NCI-H82 (cell line): ENCODE results near the gene KIRREL3.

Experiments used
- DNase-seq: peaks from one replicate; lab custom pipeline; 2025; lab: John Stamatoyannopoulos, UW

Gene KIRREL3

DNA sequence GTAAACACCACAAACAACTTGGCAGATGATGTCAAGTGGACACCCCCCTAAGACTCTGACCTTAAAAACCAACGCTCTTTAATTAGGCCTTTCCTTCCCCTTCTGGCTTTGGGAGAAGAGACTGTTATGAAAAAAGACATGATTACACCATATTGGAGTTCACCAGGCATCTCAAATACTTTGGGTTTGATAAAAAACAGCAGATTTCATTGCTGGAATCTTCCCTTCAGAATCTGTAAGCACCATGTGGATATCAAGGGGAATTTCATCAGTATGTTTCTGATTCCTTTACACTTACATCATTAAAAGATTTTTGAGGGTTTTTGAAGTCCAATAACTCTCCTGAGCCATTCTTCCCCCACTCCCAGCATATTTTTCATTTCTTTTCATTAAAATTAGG is 85.6 kb downstream of the KIRREL3 start:
- DNase-seq: no peak

DNA sequence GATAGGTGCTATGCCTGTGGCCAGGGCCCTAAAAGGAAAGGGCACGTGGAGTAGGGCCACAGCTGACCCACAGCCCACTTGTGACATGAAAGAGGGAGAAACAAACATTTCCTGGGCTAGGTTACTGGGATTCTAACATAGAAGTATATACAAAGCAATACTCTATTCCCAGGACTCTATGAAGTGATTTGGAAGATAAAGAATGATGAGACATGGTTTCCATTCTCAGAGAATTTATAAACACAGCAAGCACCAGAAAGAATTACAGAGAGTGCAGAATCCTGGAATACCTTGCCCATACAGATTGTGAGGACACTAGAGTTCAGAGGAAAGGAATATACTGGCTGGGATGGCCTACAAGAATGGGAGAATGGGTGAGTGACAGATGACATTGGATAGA is 86.4 kb downstream of the KIRREL3 start:
- DNase-seq: no peak

DNA sequence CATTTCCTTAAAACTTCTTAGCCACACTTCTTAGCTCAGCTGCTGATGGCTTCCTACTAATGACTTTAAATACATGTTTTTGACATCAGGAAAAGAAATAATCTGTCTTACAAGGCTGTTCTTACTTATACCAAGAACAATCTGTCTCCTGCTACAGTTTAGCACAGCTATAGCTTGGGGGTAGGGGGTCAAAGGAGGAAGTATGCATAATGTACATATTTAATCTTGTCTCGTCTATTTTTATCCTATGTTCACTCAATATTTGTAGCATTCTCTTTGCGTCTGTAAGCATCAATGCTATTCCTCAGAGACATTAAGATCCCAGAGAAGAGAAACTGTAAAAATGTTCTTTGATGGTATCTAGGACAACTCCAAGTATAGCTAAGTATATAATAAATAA is 96.0 kb downstream of the KIRREL3 start:
- DNase-seq: no peak

DNA sequence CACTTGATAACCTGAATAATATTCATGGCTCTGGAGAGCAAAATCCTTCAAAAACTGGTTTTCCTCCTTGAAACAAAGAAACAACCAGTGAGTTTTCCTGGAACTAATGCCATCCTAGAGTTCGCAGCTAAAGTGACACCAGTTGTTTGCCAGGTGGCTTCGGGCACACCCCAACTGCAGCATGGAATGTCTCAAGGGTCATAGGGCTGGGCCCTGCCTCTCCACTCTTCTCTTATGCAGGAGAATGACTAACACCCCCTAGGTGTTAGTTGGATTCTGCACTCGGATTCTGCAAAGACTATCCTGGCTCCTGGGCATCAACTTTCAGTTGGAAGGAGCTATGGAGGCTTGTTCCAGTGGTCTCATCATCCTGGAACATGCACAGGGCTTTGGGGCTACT is 98.8 kb downstream of the KIRREL3 start:
- no peak for DNase-seq

DNA sequence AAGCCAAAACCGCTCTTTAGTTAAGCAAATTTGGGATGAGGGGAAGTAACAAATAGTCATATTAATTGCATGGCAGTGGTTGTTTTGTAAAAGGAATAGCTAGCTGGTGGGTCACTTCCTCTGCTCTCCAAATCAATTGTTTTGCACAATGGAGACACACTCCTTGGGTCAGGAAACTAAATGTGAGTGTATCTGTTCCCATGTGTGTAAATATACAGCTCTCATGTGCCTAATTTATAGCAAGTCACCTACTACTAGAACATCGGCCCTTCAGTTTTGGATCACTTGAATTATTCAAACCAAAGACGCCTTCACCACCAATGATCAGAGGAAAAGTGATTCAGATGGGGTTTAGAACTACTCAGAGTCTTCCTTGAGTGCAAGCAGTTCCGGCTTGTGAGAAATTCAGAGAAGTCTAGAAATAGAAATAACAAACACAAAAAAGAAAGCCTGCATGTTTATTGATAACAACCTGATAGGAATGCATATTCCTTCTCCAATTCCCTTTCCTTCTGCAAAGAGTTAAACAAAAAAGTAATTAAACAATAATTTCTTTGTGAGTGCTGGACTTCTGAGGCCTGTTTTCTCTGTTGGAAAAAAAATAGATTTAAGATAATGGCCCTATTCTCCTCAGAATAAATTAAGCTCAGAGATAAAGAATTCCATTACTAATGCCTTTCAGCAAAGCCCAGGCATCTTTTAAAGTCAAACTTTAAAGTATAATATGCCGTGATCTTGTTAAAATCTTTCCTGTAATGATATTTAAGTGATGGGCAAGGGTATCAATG is 100.4 kb downstream of the KIRREL3 start:
- DNase-seq: no peak

DNA sequence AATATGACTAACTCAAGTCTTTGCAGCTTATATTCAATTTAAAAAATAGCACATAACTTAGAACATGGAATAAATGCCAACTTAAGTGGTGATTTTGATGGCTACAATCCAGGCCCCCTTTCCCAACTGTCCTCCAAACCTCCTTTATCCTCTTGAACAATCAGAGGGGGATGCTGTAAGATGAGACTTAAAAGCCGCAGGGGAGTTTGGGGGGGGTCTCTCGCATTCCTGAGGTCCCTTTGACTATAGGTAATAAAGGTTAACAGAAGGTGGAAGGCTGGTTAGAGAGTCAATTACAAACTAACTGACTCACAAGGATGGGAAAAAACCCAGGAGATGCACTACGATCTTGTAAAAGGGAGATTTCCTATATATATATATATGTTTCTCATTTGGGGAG is 101.8 kb downstream of the KIRREL3 start:
- no peak for DNase-seq

DNA sequence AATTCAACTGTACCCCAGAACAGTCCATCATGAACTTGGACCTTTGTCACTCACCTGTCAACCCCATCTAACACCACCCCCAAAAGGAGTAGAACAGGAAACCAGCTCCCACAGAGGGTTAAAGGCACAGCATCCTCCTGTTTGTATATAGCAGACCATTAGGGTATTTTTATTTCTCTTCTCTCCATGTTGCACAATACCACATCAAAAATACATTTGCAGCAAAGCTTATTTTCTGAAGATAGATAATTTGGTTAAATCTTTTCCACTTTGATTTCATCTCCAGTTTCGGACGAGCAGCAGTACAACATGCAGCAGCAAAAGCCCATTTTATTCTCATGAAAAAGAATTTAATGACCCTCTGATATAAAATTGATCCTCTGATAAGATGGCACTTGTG is 103.1 kb downstream of the KIRREL3 start:
- no peak for DNase-seq

DNA sequence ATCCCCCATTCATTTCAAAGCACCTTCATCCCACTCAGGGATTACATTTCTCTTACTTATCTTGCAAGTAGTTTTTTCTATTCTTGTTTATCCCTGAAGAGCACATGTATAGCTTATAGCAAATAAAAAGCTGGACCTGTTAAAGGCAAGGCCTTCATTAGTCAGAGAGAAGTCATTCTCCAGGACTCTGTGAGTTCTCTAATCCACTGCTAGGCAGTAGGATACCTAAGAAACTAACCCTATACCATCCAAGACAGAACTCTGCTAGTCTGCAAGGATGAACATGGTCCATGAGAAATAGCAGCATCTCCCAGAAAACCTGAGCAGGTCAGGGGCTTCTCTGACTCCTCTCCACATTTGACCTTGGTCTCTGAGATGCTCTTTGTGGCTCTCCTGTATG is 104.5 kb downstream of the KIRREL3 start:
- no peak for DNase-seq

DNA sequence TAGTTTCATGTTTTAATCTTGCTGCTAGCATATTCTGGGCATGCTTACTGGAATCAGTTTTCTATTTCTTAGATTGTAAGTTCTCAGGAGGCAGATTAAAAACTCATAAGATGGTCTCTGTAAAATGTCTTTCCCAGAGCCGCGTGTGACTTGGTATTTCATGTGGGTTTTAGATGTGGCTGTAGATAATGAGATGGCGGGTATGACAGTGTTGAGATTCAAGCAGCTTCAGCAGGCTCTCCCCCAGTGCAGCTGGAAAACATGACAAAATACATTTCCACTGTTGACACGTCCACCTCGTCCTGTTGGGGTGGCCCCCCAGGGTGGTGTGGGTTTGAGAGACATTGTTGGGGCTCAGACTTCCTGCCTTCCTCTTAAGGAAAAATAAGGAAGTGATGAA is 106.8 kb downstream of the KIRREL3 start:
- no peak for DNase-seq

DNA sequence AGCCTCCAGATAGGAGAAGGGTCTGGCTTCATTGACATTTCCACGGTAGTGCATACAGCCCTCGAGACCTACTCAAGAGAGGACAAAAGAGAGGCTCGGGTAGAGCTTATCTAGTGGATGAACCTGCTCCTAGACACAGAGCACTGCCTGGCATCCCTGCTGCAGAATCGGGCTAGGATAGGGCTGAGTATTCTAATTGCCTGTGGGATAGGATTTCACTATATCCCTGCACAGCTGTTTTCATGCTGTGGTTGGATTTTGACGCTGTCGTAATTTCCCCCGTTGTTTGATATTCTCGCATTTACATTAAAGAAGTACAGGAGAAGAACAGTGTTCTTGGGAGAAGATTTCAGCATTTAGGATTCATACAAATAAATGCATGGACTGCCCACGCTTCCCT is 107.8 kb downstream of the KIRREL3 start:
- peak; percentile 10 for DNase-seq

DNA sequence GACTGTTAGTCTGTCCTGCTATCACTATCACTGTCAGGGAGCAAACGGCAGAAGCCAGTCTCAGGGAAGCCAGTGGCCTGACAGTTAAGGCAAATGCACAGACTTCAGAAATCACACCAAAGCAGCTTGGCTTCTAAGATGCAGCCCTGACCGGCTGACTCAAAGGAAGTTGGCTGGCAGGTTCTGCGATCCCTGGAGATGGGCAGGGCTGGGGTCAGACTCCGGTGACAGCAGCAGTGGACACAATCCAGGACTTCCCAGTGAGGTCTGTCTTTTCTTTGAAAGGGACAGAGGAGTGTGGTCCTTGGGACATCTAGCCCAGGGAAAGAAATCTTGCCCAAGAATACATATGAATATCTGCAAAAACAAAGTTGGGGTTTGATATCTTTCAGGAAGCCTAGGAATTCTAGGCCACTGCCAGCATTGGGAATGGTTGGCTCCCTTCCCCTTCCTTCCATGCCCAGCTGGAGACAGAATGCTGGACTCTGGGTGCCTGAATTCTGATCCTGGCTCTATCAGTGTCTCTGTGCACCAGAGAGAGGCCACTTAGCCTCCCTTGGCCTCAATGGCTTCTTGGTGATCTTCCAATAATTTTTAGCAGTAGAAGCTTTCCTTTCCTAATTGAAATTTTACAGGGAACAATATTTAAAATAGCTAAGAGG is 108.9 kb downstream of the KIRREL3 start:
- DNase-seq: no peak

DNA sequence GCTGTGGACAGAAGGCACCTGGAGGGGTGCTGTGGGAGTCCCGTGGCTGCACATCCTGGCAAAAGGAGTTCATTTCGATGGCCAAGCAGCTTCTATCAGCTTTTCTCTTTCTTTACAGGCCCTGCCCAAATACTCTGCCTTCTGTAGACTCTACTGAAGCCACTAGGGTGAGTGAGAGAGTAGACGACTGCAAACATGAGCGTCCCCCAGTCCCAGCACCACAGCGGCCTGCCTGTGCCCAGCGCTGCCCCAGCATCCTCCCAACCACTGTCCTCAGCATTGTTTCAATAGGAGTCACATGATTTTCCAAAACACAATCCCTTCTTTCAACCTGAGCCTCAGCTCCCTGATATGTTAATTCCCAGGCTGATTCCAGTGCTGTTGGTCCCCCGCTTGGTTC is 110.0 kb downstream of the KIRREL3 start:
- DNase-seq: no peak

DNA sequence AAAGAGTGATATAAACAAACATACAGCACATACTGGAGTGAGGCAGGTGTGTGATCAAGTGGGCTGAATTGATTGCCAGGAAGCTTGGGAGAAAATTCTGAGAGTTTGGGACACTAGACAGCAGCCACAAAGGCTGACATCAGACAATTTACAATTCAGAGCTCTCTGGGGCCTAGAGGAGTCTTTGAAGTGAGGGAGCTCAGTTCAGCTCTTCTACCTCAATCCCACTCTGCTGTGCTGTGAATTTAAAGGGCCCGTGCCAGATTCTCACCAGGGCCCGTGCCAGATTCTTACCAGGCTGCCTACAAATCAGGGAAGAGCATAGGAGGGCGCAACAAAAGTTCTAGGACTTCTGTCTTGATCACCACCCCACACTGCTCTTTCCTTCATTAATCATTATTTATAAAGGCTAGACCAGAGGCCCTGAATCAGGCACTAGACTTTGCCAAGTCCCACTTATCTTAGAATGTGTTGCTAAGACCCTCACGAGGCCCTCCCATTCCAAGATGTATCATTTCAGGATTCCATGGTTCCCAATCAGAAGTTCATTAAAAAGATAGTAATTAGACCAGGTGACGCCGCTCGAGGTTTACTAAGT is 112.4 kb downstream of the KIRREL3 start:
- DNase-seq: no peak

DNA sequence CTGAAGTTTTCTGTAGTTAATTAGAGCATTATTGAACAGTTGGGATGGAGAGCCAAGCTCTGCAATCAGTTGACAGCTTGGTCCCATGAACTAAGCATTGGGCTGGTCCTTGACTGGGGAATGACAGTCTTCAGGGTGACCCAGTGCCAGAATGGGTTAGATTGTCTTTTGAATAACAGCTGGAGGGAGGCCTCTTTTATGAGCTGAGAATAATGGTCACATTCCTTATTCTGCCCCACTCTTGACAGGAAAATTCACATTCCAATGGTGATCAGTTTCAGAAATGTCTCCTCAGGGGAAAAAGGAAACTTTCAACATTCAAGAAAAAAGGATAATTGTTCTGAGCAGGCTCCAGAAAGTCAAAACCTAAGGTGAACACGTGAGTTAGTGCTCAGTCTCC is 113.9 kb downstream of the KIRREL3 start:
- DNase-seq: no peak

DNA sequence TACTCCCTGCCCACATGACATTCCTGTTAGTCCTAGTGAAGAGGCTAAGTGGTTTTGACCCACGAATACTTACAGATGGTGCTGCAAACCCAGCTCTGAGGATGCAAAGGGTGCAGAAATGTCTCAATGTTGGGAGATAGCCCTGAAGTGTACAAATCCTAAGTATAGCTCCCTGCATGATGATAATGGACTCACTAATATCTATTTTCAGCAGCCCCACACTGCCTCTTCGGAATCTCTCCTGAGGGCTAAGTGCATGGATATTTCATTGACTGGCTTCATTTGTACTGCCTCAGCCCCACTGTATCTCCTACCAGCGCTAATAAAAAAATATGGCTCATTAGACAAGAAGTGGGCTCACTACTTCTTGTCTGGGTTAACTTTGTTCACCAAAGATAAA is 114.5 kb downstream of the KIRREL3 start:
- DNase-seq: no peak

DNA sequence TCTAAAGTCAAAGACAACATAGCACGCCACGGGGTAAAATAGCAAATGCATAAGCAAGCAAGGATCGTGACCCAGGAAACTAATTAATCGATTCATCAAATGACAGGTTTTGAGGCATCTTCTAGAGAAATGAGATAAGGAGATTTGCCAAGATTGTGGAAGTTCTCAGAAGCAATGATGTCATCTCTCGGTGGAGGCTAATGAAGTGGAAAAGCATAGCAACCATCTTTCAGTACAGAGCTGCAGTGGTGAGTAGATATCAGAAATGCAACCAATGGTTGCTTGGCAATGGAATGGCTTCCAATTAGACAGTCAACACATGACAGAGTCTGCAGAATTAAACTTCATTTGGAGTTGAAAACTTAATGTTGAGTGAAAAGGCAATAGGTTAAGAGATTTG is 116.0 kb downstream of the KIRREL3 start:
- no peak for DNase-seq

DNA sequence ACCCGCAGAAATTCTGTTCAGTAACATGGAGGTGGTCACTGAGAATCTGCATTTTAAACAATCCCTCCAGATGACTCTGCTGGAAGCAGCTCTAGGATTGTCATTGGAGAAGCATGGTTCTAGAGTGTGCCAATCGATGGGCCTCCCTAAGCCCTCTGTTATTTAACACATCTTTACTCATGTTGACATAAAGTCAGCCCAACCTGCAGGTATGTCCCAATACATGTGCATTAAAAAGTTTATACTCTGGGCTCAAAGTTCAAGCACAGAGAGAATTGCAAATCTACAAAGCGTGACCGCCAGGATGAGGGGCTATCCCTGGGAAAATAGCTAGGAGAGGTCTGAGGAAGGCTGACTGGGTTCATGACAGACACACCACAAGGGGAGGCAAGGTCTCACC is 116.4 kb downstream of the KIRREL3 start:
- DNase-seq: no peak

DNA sequence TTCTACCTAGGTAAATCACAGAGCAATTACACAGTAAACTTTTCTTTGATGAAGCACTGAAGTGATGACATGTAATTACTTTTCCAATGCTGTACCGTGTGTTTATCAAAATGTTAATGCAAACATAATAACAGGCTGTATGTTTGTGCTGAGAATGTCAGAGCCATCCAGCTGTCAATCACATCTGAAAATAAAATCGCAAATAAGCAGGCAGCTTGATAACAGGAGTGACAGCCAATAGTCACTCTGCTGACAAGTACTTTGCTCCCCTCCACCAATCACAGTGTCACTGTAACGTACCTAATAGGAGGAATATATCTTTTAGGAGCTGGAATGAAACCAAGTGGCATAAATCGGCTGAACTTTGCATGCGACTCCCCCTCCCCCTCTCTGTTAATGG is 119.7 kb downstream of the KIRREL3 start:
- no peak for DNase-seq

DNA sequence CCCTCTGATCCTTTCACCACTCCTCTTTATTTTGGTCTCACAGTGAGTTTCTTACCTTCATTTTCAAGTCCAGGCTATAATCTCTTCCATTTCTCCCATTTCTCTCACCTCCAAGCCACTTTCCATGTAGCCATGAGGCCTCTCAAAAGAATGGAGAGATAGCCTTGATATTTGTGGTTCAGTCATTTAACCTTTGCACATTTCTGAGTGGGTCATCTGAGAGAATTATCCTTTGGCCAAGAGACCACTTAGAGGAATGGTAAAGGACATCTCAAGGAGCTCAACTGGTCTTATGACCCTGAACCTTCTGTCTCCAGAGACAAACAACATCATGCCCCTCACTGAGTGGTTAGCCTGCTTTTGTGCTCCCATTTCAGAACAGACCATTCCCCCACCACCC is 121.1 kb downstream of the KIRREL3 start:
- no peak for DNase-seq

DNA sequence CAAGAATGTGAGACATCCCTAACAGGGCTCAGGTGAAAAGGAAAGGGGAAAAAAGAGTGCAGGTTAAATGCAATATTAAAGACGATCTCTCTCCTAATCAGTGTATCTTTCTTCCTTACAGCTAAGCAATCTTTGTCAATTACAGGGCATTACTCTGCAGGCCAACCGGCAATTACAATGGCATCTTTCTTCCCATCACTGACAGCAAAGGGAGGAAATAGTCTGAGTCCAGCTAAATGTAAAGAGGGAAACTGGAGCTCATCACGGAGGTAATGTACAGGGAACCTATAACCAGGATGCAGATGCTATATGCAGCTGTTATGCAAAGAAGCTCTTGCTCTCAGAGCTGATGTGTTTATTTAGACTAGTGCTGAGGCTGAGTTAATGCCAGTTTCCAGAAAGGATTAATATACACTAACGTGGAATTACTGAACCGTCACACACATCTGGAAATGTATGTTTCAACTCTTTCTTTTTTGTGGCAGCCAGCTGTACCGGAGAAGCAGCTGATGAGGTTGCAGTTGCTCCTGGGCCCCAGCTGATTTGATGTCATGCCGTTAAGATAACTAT is 121.6 kb downstream of the KIRREL3 start:
- DNase-seq: no peak

DNA sequence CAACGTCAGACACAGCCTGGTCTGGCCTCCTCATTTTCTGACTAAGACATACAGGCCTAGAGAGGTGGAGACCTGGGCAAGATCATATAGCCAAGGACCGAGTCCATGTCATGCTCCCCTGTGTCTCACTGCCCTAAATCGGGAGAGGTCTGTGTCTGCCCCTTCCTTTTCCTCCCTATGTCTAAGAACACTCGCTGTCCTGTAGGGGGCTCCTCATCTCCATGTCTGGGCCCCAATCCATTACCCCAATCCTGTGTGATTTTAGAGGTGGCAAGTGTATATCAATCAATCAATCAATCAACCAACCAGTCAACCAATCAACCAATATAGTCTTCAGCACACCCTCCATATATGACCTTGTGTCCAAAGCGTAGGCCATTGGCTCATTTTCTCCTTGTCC is 125.7 kb downstream of the KIRREL3 start:
- DNase-seq: peak; percentile 12

DNA sequence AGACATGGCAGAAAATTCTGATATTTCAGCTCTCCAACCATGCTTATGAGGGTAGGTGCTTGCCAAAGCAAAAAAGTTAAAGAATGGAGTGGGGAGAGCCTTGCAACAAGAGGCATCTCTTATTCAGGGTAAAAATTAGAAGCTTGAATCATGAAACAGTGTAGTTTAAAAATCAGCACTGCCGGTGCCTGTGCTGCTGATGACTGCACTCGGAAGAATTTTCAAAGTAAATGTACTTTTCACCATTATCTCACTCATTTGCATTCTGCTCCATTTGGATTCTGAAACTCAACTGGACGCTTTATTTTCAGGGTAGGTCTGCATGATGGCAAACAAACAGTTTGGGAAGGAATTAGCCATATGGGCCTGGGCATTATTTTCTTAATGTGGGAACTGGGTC is 126.3 kb downstream of the KIRREL3 start:
- DNase-seq: no peak

DNA sequence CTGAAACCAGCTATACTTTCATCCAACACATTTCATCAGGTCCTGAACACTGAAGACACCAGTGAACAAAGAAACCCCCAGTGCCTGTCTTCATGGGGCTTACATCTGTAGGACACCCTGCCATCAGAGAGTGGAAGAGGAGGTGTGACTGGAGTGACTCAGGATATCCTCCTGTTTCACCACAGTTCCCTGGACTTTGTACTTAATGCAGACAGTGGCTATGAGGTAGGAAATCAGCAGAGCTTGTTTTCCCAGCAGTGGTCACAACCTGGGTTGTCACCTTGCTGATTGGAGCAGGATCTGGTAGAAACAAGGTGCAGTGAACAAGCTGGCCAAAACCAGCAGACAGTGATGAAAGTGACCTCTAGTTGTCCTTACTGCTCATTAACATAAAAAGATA is 128.8 kb downstream of the KIRREL3 start:
- DNase-seq: no peak
